Measurements from ENCODE around the gene CMSS1.
"Not testable (repeated sequence)": the region's sequence is repeated elsewhere in the genome, so short reads cannot be mapped to it uniquely, and the experiment has no call there.

Gene CMSS1

DNA sequence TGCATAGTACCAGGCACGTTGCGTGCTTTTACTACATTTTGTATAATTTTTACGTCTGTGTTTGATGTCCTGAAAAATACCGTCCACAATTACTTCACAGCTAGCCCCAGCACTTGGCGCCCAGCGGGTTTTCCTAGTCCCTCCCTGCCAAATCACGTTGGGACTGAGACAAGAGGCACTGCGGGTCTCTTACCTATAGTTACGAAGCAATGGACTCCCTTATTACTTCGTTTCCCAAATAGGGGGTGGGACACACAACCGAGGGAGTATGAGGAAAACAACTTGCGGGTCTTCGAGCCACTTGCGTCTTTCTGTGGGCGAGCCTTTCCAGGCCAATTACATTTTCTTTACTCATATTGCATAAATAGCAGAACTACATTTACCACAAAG is 620 bp upstream of the CMSS1 start:
- peak; percentile 41 for DNase-seq (ENCODE audit: low spot score)
- no peak for FAIRE-seq

DNA sequence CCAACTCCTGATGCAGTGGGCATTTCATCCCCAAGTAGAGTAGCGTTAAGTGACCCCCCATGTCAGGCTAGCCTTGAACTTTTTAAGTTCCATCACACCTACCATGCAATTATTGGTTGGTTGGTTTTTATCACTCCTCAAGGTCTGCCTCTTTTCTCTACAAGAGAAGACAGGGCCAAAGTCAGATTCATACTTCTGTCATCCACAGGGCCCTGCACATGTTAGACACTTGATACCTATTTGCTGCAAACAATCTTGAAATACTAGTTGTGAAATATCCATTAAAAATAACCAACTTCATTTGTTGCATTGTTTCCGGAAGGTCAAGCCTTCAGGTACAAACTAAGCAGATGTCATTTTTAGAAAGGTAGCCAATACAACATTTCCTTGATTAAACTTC is 1.2 kb downstream of the CMSS1 start:
- FAIRE-seq (no peak), DNase-seq (ENCODE audit: low spot score) (no peak)

DNA sequence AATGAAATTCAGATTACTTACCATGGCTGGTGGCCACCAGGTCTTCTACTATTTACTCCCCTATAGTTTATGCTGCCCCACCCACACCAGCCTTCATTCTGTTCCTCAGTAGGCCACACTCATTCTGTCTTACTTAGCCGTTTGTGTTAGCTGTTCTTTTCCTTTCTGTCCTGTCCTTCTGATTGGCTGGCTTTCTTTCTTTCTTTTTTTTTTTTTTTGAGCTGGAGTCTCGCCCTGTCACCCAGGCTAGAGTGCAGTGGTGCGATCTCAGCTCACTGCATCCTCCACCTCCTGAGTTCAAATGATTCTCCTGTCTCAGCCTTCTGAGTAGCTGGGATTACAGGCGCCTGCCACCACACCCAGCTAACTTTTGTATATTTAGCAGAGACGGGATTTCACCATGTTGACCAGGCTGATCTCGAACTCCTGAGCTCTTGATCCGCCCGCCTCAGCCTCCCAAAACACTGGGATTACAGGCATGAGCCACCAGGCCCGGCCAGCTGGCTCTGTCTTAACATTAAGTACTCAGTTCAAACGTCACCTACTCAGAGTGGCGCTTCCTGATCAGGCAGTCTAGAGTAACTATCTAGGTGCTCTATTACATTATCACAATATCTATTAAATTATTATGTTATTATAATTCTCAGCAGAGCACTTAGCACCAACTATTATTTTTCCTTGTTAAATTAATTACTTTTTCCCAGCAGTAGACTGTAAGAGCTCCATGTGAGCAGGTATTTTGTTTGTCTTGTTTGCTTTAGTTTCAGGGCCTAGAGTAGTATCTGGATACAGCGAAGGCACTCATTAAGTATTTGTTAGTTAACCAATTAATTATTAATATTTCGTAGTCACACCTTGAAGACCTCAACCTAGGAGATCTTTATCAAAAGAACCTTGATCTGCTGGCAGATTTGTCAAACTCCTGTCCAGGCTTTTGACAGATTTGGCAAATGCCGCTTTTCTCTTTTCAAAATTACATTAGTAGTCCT is 6.4 kb downstream of the CMSS1 start:
- FAIRE-seq: no peak
- no peak for DNase-seq (ENCODE audit: low spot score)

DNA sequence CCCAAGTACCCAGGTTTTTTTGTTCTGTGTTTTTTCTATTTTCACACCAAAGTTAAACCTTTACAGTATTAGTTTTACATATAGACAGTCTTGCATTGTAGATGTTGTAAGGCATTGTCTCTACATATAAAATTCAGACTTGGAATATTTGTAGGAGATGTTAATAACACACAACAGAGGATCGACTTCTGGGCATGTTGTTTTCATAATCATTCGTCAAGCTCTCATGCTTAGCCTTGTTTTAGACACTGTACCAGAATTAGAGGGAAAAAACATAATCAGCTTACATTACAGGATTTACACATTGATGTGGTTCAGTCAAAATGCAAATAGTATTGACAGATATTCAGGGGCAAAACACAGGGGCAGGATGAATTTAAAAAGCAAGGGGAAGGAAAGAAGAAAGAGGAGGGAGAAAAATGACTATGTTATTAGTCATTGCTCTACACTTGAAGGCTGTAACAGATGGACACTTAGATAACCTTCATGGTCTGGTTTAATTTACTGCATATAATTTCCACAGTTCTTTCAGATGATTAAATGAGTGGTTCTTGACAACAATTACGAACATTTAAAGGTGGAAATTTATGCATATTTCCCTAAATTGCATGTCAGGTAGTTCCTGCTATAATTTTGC is 7.5 kb downstream of the CMSS1 start:
- no peak for FAIRE-seq
- peak; percentile 37 for DNase-seq (ENCODE audit: low spot score)

DNA sequence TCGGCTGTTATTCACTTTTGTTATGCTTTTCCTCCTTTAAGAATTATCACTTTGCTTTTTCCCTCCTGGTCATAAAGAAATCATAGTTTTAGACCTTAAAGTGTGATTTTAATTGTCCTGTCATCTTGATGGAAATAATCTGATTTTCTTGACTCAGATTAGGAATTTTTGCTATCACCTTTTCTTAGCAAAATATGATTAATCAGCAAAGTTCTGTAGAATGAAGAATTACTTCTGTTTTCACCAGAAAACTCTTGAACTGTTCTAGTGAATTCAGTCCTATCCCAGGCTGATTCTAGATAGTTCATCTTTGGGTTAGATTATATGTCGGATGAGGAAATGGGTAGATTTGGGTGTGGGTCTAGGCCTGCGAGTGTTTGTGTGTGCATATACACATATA is 12.2 kb downstream of the CMSS1 start:
- DNase-seq (ENCODE audit: low spot score) (no peak), FAIRE-seq (no peak)

DNA sequence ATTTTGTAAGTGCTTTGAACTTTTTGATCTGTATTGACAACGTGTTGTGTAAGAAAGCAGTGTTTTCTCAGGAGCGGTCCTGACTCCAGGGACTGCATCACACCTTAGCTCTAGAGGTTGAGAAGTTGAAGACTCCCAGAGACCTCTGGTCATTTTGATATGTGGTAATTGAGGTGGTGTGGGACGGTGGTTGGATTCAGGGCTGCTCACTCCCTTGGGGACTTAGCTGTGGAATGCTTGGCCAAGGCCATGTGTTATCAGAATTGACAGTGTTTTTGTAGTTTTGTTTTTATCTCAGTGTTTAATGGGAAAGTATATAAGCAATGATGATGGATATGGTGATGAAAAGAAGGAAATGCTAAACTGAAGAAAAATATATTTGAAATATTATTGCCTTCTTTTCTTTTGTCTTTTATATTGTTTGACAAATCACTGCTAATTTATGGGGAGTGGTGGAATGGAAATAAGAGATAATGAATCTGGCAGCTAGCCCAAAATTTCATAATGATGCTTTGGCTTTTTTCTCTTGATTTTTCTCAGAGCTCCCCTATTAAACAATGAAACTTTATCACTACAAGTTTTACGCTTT is 16.0 kb downstream of the CMSS1 start:
- no peak for DNase-seq (ENCODE audit: low spot score)
- no peak for FAIRE-seq

DNA sequence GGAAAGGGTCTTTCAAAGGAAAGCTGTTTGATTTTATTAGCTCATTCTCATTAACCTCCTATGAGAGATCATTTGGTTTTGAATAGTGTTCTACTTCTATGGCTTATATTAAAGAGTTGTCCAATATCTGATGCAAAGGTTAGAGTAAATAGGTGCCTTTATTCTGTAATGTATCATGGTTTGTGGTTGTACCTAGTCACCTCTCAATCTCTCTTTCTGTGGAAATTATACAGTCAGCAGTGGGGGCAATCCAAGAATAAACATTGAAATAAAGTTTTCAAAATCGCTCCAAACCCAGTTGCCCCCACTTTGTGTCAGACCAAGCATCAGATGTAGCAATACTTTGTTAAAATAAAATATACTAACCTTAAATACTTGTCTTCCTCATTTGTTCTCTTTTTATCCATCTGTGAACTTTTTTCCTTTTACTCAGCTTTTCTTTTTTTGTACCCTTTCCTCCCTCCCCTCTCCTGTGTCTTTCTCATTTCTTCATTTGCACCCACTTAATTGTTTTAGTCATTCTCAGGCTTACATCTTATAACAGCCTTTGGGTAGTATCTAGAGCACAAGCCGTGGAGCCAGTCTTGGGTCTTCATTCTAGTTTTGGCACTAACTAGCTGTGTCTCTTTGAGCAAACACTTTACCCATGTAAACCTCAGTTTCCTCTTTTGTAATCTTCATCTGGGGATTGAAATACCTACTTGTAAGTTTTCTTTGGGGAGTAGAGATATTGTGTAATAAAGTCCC is 16.7 kb downstream of the CMSS1 start:
- no peak for DNase-seq (ENCODE audit: low spot score)
- no peak for FAIRE-seq

DNA sequence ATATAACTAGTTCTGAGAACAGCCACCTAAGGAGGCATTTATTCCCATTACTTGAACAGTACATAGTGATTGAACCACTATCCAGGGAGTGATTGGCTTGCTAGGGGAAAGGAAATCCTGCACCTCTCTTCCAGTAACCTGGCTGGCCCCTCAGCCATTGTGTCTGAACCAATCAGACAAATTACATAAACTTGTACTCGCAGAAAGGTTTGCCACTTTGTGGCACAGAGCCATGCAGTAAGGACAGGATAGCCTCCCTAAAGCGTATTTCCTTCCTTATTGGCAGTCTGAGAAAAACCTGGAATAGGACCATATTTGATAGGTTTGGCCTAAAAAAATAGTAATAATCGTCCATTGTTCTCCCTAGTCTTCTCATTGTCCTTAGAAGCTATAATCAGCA is 19.0 kb downstream of the CMSS1 start:
- FAIRE-seq (no peak), DNase-seq (ENCODE audit: low spot score) (no peak)

DNA sequence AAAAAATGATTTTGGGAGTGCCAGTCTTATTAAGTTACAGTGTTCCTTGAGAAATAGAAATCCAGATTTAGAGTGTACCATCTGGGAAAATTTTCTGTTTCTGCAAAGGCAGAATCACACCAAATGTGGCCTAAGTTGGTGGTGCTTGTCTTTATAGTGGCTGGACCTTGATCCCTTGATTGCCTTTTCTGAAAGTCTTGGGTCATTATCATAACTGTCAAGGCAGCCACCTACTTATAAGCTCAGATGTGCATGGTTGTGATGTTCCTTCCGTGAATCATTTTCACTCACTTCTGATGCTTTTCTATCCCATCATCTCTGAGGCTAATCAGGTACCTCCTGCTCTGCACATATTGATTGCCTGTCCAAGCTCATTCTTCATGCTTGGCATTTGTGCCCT is 20.1 kb downstream of the CMSS1 start:
- FAIRE-seq: no peak
- DNase-seq (ENCODE audit: low spot score): no peak

DNA sequence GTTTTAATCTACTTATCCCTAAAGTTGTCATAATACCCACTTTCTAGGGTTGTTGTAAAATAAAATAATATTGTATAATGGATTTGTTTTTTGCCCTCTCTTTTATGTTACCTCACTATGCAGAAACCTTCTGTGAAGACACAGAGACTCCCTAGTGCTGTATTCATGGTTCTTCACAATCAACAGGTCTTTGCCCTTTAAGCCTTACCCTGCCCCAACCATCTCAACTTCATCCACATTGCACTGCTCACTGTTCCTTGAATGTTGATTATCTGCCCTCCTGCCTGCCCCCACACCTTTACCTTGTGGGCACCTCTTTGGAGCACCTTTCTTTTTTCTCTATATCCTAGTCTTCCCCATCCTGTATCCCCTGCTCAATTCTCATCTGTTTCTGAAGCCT is 21.1 kb downstream of the CMSS1 start:
- FAIRE-seq (no peak), DNase-seq (ENCODE audit: low spot score) (no peak)

DNA sequence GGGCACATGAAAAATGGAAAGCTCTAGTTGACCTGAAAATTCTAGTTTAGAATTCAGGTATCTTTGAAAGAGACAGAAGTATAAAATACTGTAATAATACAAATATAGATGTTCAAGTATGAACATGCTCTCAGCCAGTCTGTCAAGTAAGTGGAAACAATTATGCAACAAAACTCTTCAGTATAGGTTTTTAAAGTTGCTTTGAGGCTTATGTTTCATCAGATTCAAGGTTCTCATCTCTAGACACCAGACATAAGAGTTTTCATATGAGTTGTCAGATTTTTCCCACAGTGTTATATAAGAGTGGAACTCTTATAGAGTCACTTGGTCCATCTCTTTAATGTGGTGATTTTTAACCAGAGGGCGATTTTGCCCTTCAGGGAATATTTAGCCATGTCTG is 22.0 kb downstream of the CMSS1 start:
- DNase-seq (ENCODE audit: low spot score) (no peak), FAIRE-seq (no peak)

DNA sequence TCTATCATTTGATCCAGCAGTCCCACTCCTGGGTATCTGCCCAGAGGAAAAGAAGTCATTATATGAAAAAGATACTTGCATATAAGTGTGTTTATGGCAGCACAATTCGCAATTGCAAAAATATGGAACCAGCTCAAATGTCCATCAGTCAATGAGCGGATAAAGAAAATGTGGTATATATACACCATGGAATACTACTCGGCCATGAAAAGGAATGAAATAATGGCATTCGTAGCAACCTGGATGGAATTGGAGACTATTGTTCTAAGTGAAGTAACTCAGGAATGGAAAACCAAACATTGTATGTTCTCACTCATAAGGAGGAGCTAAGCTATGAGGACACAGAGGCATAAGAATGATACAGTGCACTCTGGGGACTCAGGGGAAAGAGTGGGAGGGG is 24.3 kb downstream of the CMSS1 start:
- DNase-seq (ENCODE audit: low spot score); FAIRE-seq: not testable (repeated sequence)

DNA sequence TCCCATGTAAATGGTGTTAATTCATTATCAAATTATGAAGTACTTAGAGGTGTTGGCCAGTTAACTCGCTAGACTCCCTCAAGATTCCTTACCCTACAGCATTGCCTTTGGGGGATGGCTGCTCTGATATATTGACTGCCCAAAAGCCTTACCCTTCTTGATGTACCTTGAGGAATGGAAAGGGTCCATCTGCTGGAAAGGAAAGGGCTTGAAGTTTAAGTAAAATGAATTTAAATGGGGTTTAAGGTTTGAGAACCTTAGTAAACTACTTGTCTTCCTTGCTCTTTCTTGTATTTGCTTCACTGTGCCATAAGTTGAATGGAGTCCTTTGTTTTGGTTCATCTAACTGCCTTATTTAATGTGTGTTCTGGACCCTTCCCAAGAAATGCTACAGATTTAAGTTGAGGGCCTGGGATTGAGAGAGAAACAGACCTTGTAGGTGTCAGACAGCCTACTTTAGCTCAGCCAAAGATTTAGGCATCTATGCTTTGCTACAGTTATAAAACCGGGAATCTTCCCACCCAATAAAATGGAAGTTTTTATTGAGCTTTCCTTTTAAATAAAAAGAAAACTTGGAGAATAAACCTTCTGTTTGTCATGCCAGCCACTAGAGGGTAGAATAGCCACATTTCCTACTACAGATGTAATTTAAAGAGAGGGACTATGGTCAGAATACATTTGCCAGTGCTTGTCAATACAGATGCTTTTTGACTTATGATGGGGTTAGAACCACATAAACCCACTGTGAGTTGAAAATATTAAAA is 25.3 kb downstream of the CMSS1 start:
- DNase-seq (ENCODE audit: low spot score) (peak; percentile 56), FAIRE-seq (no peak)

DNA sequence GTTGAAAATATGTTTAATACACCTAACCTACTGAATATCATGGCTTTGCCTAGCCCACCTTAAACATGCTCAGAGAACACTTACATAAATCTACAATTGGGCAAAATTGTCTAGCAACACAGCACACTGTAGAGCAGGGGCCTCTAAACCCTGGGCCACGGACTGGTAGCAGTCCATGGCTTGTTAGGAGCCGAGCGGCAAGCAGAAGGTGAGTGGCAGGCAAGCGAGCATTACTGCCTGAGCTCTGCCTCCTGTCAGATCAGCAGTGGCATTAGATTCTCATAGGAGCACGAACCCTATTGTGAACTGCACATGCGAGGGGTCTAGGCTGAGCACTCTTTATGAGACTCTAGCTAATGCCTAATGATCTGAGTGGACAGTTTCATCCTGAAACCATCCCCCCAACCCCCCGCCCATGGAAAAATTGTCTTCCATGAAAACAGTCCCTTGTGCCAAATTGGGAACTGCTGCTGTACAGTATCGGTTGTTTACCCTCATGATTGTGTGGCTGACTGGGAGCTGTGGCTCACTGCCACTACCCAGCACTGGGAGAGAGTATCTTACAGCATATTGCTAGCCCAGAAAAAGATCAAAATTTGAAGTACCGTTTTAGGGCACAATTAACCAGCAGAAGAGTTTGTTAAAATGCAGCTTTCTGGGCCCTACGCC is 26.1 kb downstream of the CMSS1 start:
- FAIRE-seq: peak; percentile 20
- no peak for DNase-seq (ENCODE audit: low spot score)

DNA sequence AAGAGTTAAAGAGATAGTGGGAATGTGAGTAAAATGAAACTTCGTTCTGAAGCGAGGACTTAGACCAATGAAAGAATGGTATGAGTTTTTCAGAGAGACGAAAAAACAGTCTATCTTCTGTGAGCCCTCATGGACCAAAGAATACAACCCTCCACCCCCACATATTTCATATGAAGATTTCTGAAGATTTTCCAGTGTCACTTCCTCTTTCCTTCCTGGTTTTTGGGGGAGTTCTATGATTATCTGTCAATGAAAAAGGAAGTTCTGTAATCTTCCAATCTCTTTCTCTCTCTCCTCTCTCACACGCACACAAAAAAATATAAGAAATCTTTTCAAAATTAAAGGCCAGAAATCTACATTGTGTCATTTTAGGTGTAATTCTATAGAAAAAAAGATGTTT is 27.7 kb downstream of the CMSS1 start:
- FAIRE-seq: no peak

DNA sequence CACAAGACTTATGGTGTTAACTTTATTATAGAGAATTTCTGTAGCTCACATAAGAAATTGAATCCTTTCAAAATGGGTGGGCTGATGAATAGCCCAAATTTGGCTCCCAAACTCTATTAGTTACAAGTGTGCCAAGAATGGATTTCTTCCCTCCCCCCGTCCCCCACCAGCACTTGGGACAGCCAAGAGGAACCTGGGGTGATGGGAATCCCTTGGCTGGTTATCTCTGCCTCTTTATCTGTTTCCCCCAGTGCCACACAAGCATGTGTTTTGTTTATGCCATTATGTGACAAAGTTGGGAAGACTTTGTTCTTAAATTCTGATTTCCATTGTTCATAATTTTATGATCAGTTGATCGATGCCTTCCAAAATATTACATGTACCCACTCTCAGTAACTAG is 28.3 kb downstream of the CMSS1 start:
- DNase-seq (ENCODE audit: low spot score) (no peak), FAIRE-seq (no peak)

More for the DNA sequence above, 27.7 kb downstream of the CMSS1 start:
- DNase-seq (ENCODE audit: low spot score): no peak

DNA sequence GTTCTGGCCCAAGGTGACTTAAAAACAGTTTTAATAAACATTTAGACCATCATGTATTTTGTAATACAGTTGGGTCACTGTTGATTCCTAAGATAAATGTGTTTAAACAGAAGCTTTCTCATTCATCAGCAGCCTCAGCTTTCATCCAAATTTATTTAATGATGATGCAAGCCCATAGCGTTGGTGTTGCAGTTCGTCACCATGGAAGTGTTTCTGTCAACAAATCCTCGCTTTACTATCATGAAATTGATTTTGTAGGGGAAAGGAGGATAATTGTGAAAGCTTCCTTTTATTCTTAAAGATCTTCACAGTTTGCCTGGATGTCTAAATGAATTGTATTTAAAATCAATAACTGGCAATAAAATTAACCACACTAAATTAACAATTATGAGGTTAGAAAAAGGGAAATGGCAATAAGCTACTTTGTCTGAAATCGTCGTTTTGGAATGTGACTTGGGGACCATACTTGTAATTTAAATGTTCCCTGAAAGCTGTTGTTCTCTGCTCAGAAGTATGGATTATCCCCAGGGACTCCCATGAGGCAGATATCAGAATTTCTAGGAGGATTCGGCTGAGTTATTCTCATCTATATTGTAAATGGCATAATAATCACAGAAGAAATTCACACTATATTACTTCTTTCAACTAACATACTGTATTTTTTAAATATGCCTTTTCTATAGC is 29.0 kb downstream of the CMSS1 start:
- DNase-seq (ENCODE audit: low spot score): no peak
- FAIRE-seq: no peak

DNA sequence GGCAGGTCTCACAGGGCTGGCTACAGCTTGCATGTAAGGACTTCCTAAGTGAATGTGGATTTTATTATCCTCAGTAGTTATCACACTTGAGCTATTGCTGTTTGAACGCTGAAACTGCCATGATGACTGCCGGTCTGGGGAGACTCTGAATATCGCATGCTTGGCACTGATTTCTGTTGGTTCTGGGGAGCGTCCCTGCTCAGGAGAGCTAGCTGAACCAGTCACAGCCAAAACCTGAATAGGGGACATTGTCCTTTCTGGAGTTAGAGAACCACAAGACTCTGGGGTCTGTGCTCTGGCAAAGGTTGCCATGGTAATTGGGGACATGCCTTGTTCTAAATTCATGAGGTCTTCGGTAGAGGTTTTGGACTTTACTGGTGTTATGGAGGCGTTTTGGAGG is 30.8 kb downstream of the CMSS1 start:
- no peak for FAIRE-seq
- DNase-seq (ENCODE audit: low spot score): no peak

DNA sequence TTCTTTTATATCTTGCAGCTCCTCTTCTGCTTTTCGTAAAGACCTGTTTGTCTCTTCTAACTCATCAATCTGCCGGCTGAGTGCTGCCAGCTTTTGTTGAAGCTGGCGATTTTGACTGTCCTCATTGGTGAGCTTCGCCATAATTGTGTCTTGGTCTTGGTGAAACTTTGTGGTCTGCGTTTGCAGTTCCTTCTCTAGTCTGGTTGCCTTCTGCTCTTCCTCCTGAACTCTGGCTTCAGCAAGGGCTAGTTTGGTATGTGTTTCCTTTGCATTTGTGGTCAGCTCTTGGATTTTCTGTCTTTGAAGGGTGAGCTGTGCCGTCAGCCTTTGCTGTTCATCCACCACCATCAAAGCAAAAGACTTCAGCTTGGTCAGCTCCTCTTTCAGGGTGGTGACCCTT is 32.9 kb downstream of the CMSS1 start:
- FAIRE-seq (no peak), DNase-seq (ENCODE audit: low spot score) (no peak)

DNA sequence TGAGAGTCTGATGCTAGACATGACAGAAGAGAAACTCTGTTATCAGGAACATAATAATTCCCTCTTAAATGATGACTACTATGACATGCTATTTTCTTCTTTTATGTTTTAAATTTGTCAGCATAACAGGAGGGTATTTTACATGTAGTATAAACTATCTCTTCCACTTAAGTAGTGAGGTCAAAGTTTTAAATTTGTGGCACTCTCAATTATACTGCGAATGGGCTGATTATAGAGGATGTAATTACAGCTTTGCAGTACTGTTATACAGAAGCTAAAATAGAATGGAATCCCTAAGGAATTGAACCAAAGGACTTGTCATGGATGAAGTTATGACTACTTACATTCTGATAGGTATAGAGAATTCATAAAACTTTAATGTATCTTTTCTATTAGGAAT is 34.3 kb downstream of the CMSS1 start:
- FAIRE-seq (no peak), DNase-seq (ENCODE audit: low spot score) (no peak)

Data from urothelium cell line (cell line).